ENCODE data around the gene CPA4. TPM values are rescaled to one million over a fixed set of nuclear protein-coding genes. Genes with fewer than 3 reads are reported as not detected.

Gene CPA4
- total RNA-seq, 4 donors from 2014 or later: 68.7 to 116 (median 83.0) TPM

GRCh38 chr7:130346177-130346905 is 53.4 kb downstream of the CPA4 start:
- 88% methylated on average over 7 of the region's 10 CpGs for WGBS
- Histone ChIP-seq H3K4me3 (no peak overlapping the region), H3K27ac (no peak overlapping the region), H3K36me3 (no peaks in the 10 kb centered on the region), H3K4me1 (peaks cover 12% of the 10 kb centered on the region), H3K9me3 (no peaks in the 10 kb centered on the region), H3K27me3 (no peaks in the 10 kb centered on the region)
- TF ChIP-seq POLR2A (IDR thresholded peaks at IDR 0.05) (no peak), CTCF (IDR thresholded peaks at IDR 0.05) (no peak), POLR2AphosphoS5 (IDR thresholded peaks at IDR 0.05) (no peak), EP300 (IDR thresholded peaks at IDR 0.05) (no peak)
- DNase-seq (ENCODE audit: low spot score in 2 of 2): peak in 1 of 2 donors; percentile 67

GRCh38 chr7:130346941-130347340 is 54.0 kb downstream of the CPA4 start:
- Histone ChIP-seq H3K9me3 (no peaks in the 10 kb centered on the region), H3K4me1 (peaks cover 18% of the 10 kb centered on the region), H3K4me3 (no peak overlapping the region), H3K36me3 (no peaks in the 10 kb centered on the region), H3K27me3 (no peaks in the 10 kb centered on the region), H3K27ac (no peak overlapping the region)
- TF ChIP-seq CTCF (IDR thresholded peaks at IDR 0.05) (no peak), EP300 (IDR thresholded peaks at IDR 0.05) (no peak), POLR2A (IDR thresholded peaks at IDR 0.05) (no peak), POLR2AphosphoS5 (IDR thresholded peaks at IDR 0.05) (no peak)
- 83% methylated on average over 11 of the region's 12 CpGs for WGBS
- peak in 1 of 2 donors; percentile 60 for DNase-seq (ENCODE audit: low spot score in 2 of 2)

GRCh38 chr7:130349911-130350782 is 57.2 kb downstream of the CPA4 start:
- Histone ChIP-seq H3K27ac (peak overlapping the region; percentile 67), H3K9me3 (no peaks in the 10 kb centered on the region), H3K4me3 (no peak overlapping the region), H3K4me1 (peaks cover 33% of the 10 kb centered on the region), H3K36me3 (no peaks in the 10 kb centered on the region), H3K27me3 (no peaks in the 10 kb centered on the region)
- WGBS: 56% methylated on average over 15 of the region's 16 CpGs
- TF ChIP-seq POLR2A (IDR thresholded peaks at IDR 0.05) (no peak), CTCF (IDR thresholded peaks at IDR 0.05) (no peak)
- DNase-seq (ENCODE audit: low spot score in 2 of 2): peak in 1 of 2 donors; percentile 72

GRCh38 chr7:130350945-130351790 is 58.2 kb downstream of the CPA4 start:
- H3K36me3 ChIP-seq: no peaks in the 10 kb centered on the region
- H3K27me3 ChIP-seq: no peaks in the 10 kb centered on the region
- H3K4me1 ChIP-seq: peaks cover 41% of the 10 kb centered on the region
- no peak overlapping the region for H3K4me3 ChIP-seq
- 42% methylated on average over 20 of the region's 20 CpGs for WGBS
- H3K27ac ChIP-seq: peak overlapping the region; percentile 67
- H3K9me3 ChIP-seq: no peaks in the 10 kb centered on the region
- no peak for TF ChIP-seq EP300 (IDR thresholded peaks at IDR 0.05)
- TF ChIP-seq POLR2A (IDR thresholded peaks at IDR 0.05): no peak
- no peak for TF ChIP-seq POLR2AphosphoS5 (IDR thresholded peaks at IDR 0.05)
- TF ChIP-seq CTCF (IDR thresholded peaks at IDR 0.05): no peak
- DNase-seq (ENCODE audit: low spot score in 2 of 2): peak in 1 of 2 donors; percentile 79

Measured in suprapubic skin (tissue), 4 donors.